A549 (cell line): ENCODE measurements around the gene MAGI2. TPM values are rescaled to one million over a fixed set of nuclear protein-coding genes. Genes with fewer than 3 reads are reported as not detected.

Experiments
- ATAC-seq, 2 experiments: fragments of 200-7000 bp in 1 of 2; fragments of >200 bp in 1 of 2; cut with Nextera tagmentation in 1 of 2; cut with Tn5 transposase in 1 of 2; 3 replicates each; pipeline versions ENCODE4 v1.8.0 to v1.9.1; 2018 to 2020; ENCODE audit warnings: mild to moderate bottlenecking in 1 of 2, moderate library complexity in 1 of 2
- CTCF ChIA-PET: fragments of 300-600 bp; sonication (Branson Sonifier 250); formaldehyde crosslinking; extraction: SDS; loops from one replicate; lab custom pipeline; 2021; ENCODE audit warnings: antibody characterized with exemption, inconsistent platforms; lab: Yijun Ruan, JAX
- POLR2A ChIA-PET: fragments of 350-600 bp; formaldehyde crosslinking; extraction: SDS; loops from one replicate; lab custom pipeline; 2021; ENCODE audit warnings: antibody characterized with exemption, inconsistent platforms; lab: Yijun Ruan, JAX
- DNase-seq, 2 experiments: peaks; one replicate each; pipeline versions ENCODE4 v3.0.0 to v3.0.0-alpha.2; 2011 to 2016; ENCODE audit warnings: low read depth in 1 of 2, low spot score in 1 of 2
- FAIRE-seq: peaks from 2 replicates; lab custom pipeline; 2011; peaks lifted over from hg19 to GRCh38; lab: Jason Lieb, UNC
- H3K27ac ChIP-seq, 2 experiments: fragments of >200 bp; sonication (Bioruptor Twin); formaldehyde crosslinking; 3 replicates each; pipeline ENCODE4 v1.5.1; 2016 to 2017
- H3K4me1 ChIP-seq: fragments of >200 bp; sonication (Bioruptor Twin); formaldehyde crosslinking; 3 replicates; pipeline ENCODE4 v1.6.1; 2016
- H3K4me2 ChIP-seq: fragments of >200 bp; sonication (Bioruptor Twin); formaldehyde crosslinking; 3 replicates; pipeline ENCODE4 v1.6.1; 2016
- H3K4me3 ChIP-seq: fragments of >200 bp; sonication (Bioruptor Twin); formaldehyde crosslinking; 3 replicates; pipeline ENCODE4 v1.5.1; 2016
- H3K9me3 ChIP-seq: fragments of >200 bp; sonication (Bioruptor Twin); formaldehyde crosslinking; 3 replicates; pipeline ENCODE4 v1.6.1; 2016
- BHLHE40 ChIP-seq: IDR thresholded peaks from 2 replicates; pipeline ENCODE4 v1.6.1; 2012; ENCODE audit warnings: low read depth, low read length, inconsistent platforms
- CHD4 ChIP-seq: fragments of 200-600 bp; sonication (generic); IDR thresholded peaks from 2 replicates; pipeline ENCODE4 v1.6.1; 2016; ENCODE audit warnings: antibody characterized with exemption, mild to moderate bottlenecking, borderline replicate concordance
- EHMT2 ChIP-seq: fragments of 200-600 bp; sonication (generic); IDR thresholded peaks from 2 replicates; pipeline ENCODE4 v1.6.1; 2016; ENCODE audit warnings: antibody characterized with exemption, low read depth, mild to moderate bottlenecking, moderate library complexity
- FOXS1 ChIP-seq: fragments of 250-450 bp; sonication (Bioruptor Pico); IDR thresholded peaks from 2 replicates; pipeline ENCODE4 v1.5.0; 2020; ENCODE audit warnings: mild to moderate bottlenecking, moderate library complexity
- HOXB5 ChIP-seq: fragments of 250-450 bp; sonication (Bioruptor Pico); IDR thresholded peaks from 2 replicates; pipeline ENCODE4 v1.5.0; 2020; ENCODE audit warnings: mild to moderate bottlenecking, moderate library complexity
- KDM5A ChIP-seq: fragments of 200-600 bp; sonication (generic); IDR thresholded peaks from 2 replicates; pipeline ENCODE4 v1.6.1; 2016; ENCODE audit warnings: antibody characterized with exemption, mild to moderate bottlenecking
- MAZ ChIP-seq: fragments of 150-350 bp; IDR thresholded peaks from 2 replicates; pipeline ENCODE4 v1.6.1; 2014; ENCODE audit warnings: antibody characterized with exemption, low read depth, low read length, borderline replicate concordance
- NPAS2 ChIP-seq: fragments of 250-450 bp; sonication (Bioruptor Pico); IDR thresholded peaks from 2 replicates; pipeline ENCODE4 v1.8.0; 2022; ENCODE audit warnings: mild to moderate bottlenecking, moderate library complexity, borderline replicate concordance
- NR3C1 ChIP-seq: fragments of >200 bp; sonication (Bioruptor Twin); formaldehyde crosslinking; IDR thresholded peaks from 3 replicates; pipeline ENCODE4 v1.6.1; 2017
- RAD21 ChIP-seq, 2 experiments: fragments of >200 bp in 1 of 2; sonication (Bioruptor Twin) in 1 of 2; formaldehyde crosslinking in 1 of 2; IDR thresholded peaks in 1 of 2; conservative IDR thresholded peaks in 1 of 2; 2 replicates in 1 of 2; 3 replicates in 1 of 2; pipeline ENCODE4 v1.6.1; 2012 to 2018; ENCODE audit warnings: inconsistent platforms in 1 of 2
- RARB ChIP-seq: fragments of 250-450 bp; sonication (Bioruptor Pico); IDR thresholded peaks from 2 replicates; pipeline ENCODE4 v1.8.0; 2021; ENCODE audit warnings: mild to moderate bottlenecking, moderate library complexity
- RFX5 ChIP-seq: fragments of 450-650 bp; IDR thresholded peaks from 2 replicates; pipeline ENCODE4 v1.7.1; 2014; ENCODE audit warnings: antibody characterized with exemption, mild to moderate bottlenecking, moderate library complexity
- SREBF2 ChIP-seq: fragments of 450-650 bp; IDR thresholded peaks from 2 replicates; pipeline ENCODE4 v1.6.1; 2014; ENCODE audit warnings: mild to moderate bottlenecking, moderate library complexity
- TP53 ChIP-seq: fragments of 250-450 bp; sonication (Bioruptor Pico); IDR thresholded peaks from 2 replicates; pipeline ENCODE4 v1.5.0; 2021; ENCODE audit warnings: mild to moderate bottlenecking, moderate library complexity
- ZC3H11A ChIP-seq: fragments of 450-650 bp; IDR thresholded peaks from 2 replicates; pipeline ENCODE4 v1.6.1; 2014; ENCODE audit warnings: antibody characterized with exemption, mild to moderate bottlenecking
- WGBS: methylation state at CpG from one replicate; pipeline ENCODE4 v1.1.6; 2017; ENCODE audit errors: missing lambda C conversion rate; 5-methylcytosine and 5-hydroxymethylcytosine counted together
- polyA plus RNA-seq, 4 experiments: library from polyadenylated mRNA; depleted of rRNA in 3 of 4; stranded (reverse); fragments of >200 nt; fragmentation: RNase III in 1 of 4; extraction: RNeasy Plus Mini Kit Qiagen cat#74134 plus additional on column Dnase treatment in 1 of 4; gene quantifications; 2 replicates in 3 of 4; 3 replicates in 1 of 4; pipeline ENCODE4 v1.2.3, GENCODE V29; 2011 to 2017
- TF ChIP-seq, protein P1 (sequence below): IDR thresholded peaks from 2 replicates; pipeline ENCODE4 v1.6.1; 2012
- TF ChIP-seq, protein P2 (sequence below): fragments of >200 bp; sonication (Bioruptor Twin); formaldehyde crosslinking; IDR thresholded peaks from 3 replicates; pipeline ENCODE4 v1.5.1; 2016
- TF ChIP-seq, protein P3 (sequence below): IDR thresholded peaks from 2 replicates; pipeline ENCODE4 v1.6.1; 2012
- TF ChIP-seq, protein P4 (sequence below): fragments of 250-450 bp; sonication (Bioruptor Pico); IDR thresholded peaks from 2 replicates; pipeline ENCODE4 v1.5.0; 2020; ENCODE audit warnings: low read depth, mild to moderate bottlenecking, moderate library complexity
- TF ChIP-seq, protein P5 (sequence below): fragments of >200 bp; sonication (Bioruptor Twin); formaldehyde crosslinking; IDR thresholded peaks from 2 replicates; pipeline ENCODE4 v1.6.1; 2016
- TF ChIP-seq, protein P6 (sequence below): fragments of 150-350 bp; IDR thresholded peaks from 2 replicates; pipeline ENCODE4 v1.6.1; 2014; ENCODE audit warnings: low read depth, mild to moderate bottlenecking, low read length
- TF ChIP-seq, protein P7 (sequence below): fragments of 200-600 bp; sonication (generic); IDR thresholded peaks from 2 replicates; pipeline ENCODE4 v1.6.1; 2016; ENCODE audit warnings: antibody characterized with exemption, mild to moderate bottlenecking, moderate library complexity

MAGI2 gene
- polyA plus RNA-seq, 2 of the 4 experiments (the other 2 are of a cell fraction) = 0.48 to 0.81 TPM

DNA sequence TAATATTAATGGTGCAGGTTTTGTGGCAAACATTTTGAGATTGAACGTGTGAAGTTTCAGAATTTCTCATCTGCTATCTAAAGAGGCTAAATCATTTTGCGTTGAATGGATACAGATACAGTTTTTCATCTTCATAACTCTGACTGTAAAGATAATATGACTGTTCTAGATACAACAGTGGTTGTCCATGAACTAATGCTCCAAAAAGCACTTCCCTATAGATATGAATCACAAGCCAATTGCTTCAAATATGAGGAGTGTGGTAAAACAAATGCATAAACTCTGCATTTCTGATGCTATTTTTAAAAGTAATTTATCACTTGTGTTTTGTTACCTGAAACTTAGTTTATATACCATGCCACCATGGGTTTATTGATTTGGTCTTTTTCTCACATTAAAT lies 750.1 kb downstream of the MAGI2 start:
- Histone ChIP-seq H3K4me2 (no peak overlapping the region), H3K4me1 (no peaks in the 10 kb centered on the region), H3K4me3 (no peak overlapping the region), H3K27ac (no peak overlapping the region), H3K9me3 (no peaks in the 10 kb centered on the region)
- 30% methylated on average over 2 of the region's 2 CpGs for WGBS
- ChIA-PET CTCF (no interaction called here), POLR2A (no interaction called here)
- DNase-seq (no peak), ATAC-seq (no peak), FAIRE-seq (no peak)
- TF ChIP-seq, protein P1, sequence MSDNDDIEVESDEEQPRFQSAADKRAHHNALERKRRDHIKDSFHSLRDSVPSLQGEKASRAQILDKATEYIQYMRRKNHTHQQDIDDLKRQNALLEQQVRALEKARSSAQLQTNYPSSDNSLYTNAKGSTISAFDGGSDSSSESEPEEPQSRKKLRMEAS = no peak
- no peak for TF ChIP-seq RAD21 (conservative IDR thresholded peaks at IDR 0.05 in 1 of 2, IDR thresholded peaks at IDR 0.05 in 1 of 2)
- TF ChIP-seq RFX5 = no peak
- TF ChIP-seq CHD4 = no peak
- TF ChIP-seq, protein P2, sequence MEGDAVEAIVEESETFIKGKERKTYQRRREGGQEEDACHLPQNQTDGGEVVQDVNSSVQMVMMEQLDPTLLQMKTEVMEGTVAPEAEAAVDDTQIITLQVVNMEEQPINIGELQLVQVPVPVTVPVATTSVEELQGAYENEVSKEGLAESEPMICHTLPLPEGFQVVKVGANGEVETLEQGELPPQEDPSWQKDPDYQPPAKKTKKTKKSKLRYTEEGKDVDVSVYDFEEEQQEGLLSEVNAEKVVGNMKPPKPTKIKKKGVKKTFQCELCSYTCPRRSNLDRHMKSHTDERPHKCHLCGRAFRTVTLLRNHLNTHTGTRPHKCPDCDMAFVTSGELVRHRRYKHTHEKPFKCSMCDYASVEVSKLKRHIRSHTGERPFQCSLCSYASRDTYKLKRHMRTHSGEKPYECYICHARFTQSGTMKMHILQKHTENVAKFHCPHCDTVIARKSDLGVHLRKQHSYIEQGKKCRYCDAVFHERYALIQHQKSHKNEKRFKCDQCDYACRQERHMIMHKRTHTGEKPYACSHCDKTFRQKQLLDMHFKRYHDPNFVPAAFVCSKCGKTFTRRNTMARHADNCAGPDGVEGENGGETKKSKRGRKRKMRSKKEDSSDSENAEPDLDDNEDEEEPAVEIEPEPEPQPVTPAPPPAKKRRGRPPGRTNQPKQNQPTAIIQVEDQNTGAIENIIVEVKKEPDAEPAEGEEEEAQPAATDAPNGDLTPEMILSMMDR = no peak
- no peak for TF ChIP-seq SREBF2
- no peak for TF ChIP-seq NR3C1

DNA sequence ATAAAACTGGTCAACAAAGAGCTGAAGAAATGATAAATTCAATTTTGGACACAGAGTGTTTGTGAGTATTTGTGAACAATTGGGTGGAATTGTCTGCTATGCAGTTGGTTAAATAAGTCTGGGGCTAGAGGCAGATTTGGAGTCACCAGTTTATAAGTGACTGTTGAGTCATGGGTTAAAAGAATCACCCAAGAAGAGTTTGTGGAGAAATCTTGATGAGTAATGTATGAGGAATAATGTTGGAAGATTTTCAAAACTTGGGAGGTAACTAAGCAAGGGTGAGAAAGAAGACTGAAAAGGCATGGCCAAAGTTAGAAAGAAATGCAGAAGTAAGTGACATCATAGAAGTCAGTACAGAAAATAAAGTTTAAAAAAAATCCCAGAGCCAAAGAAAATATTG lies 750.7 kb downstream of the MAGI2 start:
- Histone ChIP-seq H3K4me1 (no peaks in the 10 kb centered on the region), H3K4me2 (no peak overlapping the region), H3K4me3 (no peak overlapping the region), H3K27ac (no peak overlapping the region), H3K9me3 (no peaks in the 10 kb centered on the region)
- ChIA-PET POLR2A (no interaction called here), CTCF (no interaction called here)
- TF ChIP-seq, protein P3, sequence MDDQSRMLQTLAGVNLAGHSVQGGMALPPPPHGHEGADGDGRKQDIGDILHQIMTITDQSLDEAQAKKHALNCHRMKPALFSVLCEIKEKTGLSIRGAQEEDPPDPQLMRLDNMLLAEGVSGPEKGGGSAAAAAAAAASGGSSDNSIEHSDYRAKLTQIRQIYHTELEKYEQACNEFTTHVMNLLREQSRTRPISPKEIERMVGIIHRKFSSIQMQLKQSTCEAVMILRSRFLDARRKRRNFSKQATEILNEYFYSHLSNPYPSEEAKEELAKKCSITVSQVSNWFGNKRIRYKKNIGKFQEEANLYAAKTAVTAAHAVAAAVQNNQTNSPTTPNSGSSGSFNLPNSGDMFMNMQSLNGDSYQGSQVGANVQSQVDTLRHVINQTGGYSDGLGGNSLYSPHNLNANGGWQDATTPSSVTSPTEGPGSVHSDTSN = no peak
- TF ChIP-seq, protein P4, sequence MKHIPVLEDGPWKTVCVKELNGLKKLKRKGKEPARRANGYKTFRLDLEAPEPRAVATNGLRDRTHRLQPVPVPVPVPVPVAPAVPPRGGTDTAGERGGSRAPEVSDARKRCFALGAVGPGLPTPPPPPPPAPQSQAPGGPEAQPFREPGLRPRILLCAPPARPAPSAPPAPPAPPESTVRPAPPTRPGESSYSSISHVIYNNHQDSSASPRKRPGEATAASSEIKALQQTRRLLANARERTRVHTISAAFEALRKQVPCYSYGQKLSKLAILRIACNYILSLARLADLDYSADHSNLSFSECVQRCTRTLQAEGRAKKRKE (CRISPR knock-in tag) = no peak
- TF ChIP-seq, protein P5, sequence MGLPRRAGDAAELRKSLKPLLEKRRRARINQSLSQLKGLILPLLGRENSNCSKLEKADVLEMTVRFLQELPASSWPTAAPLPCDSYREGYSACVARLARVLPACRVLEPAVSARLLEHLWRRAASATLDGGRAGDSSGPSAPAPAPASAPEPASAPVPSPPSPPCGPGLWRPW = no peak
- TF ChIP-seq, protein P6, sequence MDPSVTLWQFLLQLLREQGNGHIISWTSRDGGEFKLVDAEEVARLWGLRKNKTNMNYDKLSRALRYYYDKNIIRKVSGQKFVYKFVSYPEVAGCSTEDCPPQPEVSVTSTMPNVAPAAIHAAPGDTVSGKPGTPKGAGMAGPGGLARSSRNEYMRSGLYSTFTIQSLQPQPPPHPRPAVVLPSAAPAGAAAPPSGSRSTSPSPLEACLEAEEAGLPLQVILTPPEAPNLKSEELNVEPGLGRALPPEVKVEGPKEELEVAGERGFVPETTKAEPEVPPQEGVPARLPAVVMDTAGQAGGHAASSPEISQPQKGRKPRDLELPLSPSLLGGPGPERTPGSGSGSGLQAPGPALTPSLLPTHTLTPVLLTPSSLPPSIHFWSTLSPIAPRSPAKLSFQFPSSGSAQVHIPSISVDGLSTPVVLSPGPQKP = no peak
- TF ChIP-seq FOXS1 (CRISPR knock-in tag) (no peak), EHMT2 (no peak), ZC3H11A (no peak), BHLHE40 (no peak), MAZ (no peak), NPAS2 (CRISPR knock-in tag) (no peak), TP53 (CRISPR knock-in tag) (no peak), RFX5 (no peak), HOXB5 (CRISPR knock-in tag) (no peak), KDM5A (no peak), RAD21 (conservative IDR thresholded peaks at IDR 0.05 in 1 of 2, IDR thresholded peaks at IDR 0.05 in 1 of 2) (no peak), RARB (CRISPR knock-in tag) (no peak)
- TF ChIP-seq, protein P2 = no peak
- TF ChIP-seq, protein P1 = no peak
- TF ChIP-seq, protein P7, sequence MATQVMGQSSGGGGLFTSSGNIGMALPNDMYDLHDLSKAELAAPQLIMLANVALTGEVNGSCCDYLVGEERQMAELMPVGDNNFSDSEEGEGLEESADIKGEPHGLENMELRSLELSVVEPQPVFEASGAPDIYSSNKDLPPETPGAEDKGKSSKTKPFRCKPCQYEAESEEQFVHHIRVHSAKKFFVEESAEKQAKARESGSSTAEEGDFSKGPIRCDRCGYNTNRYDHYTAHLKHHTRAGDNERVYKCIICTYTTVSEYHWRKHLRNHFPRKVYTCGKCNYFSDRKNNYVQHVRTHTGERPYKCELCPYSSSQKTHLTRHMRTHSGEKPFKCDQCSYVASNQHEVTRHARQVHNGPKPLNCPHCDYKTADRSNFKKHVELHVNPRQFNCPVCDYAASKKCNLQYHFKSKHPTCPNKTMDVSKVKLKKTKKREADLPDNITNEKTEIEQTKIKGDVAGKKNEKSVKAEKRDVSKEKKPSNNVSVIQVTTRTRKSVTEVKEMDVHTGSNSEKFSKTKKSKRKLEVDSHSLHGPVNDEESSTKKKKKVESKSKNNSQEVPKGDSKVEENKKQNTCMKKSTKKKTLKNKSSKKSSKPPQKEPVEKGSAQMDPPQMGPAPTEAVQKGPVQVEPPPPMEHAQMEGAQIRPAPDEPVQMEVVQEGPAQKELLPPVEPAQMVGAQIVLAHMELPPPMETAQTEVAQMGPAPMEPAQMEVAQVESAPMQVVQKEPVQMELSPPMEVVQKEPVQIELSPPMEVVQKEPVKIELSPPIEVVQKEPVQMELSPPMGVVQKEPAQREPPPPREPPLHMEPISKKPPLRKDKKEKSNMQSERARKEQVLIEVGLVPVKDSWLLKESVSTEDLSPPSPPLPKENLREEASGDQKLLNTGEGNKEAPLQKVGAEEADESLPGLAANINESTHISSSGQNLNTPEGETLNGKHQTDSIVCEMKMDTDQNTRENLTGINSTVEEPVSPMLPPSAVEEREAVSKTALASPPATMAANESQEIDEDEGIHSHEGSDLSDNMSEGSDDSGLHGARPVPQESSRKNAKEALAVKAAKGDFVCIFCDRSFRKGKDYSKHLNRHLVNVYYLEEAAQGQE = no peak
- DNase-seq (no peak), FAIRE-seq (no peak), ATAC-seq (no peak; a peak in 1 of 6 replicates)
